ENCODE results near the gene CNTNAP5. TPM values are rescaled to one million over a fixed set of nuclear protein-coding genes. Genes with fewer than 3 reads are reported as not detected.

The CNTNAP5 gene
- total RNA-seq, 1 experiment from 2014 or later: 0.48 TPM

GRCh38 chr2:124874219-124874618, 849.1 kb downstream of the CNTNAP5 start:
- H3K4me1 ChIP-seq (ENCODE audit: insufficient read depth, low read length): no peaks in the 10 kb centered on the region
- peaks cover 0 to 3% of the 10 kb centered on the region in 2 experiments; a peak in 1 of 4 replicates for H3K4me1 Mint-ChIP-seq
- no peak overlapping the region; a peak in 1 of 7 replicates for H3K27ac Mint-ChIP-seq
- H3T11ph ChIP-seq (ENCODE audit: low read length): no peak overlapping the region
- H4K20me1 ChIP-seq (ENCODE audit: control insufficient read depth, insufficient read depth, insufficient read length): no peaks in the 10 kb centered on the region
- H2BK20ac ChIP-seq (ENCODE audit: low read depth, low read length, poor library complexity, severe bottlenecking): no peak overlapping the region
- H3K9me3 Mint-ChIP-seq: no peaks in the 10 kb centered on the region
- H3K79me1 ChIP-seq (ENCODE audit: insufficient read depth, low read depth, low read length, poor library complexity, severe bottlenecking): no peaks in the 10 kb centered on the region
- no peak overlapping the region for H3K23ac ChIP-seq (ENCODE audit: insufficient read length, low read depth, low read length)
- no peak overlapping the region for H2BK120ac ChIP-seq (ENCODE audit: low read depth, low read length, poor library complexity, severe bottlenecking)
- H2BK5ac ChIP-seq (ENCODE audit: insufficient read length, low read length): no peak overlapping the region
- H3K9ac ChIP-seq (ENCODE audit: extremely low read depth, insufficient read length, low read length): no peak overlapping the region
- no peaks in the 10 kb centered on the region for H3K79me2 ChIP-seq (ENCODE audit: insufficient read depth, low read length)
- no peak overlapping the region for H3K27ac ChIP-seq (ENCODE audit: insufficient read length, low read depth, low read length)
- H3K56ac ChIP-seq (ENCODE audit: insufficient read length, low read depth, low read length): no peak overlapping the region
- H3K27me3 Mint-ChIP-seq (ENCODE audit: low read depth): no peaks in the 10 kb centered on the region
- H3K9me3 ChIP-seq (ENCODE audit: control insufficient read depth, low read depth, low read length): no peaks in the 10 kb centered on the region
- H3K14ac ChIP-seq (ENCODE audit: insufficient read depth, low read length): no peak overlapping the region
- H2AFZ ChIP-seq (ENCODE audit: low read length): no peak overlapping the region
- H3K27me3 ChIP-seq (ENCODE audit: insufficient read depth, low read length): no peaks in the 10 kb centered on the region
- H2AK5ac ChIP-seq (ENCODE audit: insufficient read length, low read length): no peak overlapping the region
- H4K91ac ChIP-seq (ENCODE audit: insufficient read length, low read depth, low read length): no peak overlapping the region
- DNase-seq: no peak
- no peak for TF ChIP-seq CTCF (conservative IDR thresholded peaks at IDR 0.05)
- no peaks in the 10 kb centered on the region for H3K36me3 Mint-ChIP-seq (ENCODE audit: insufficient read depth in 1 of 3, low read depth in 3 of 3)
- no peak overlapping the region for H2BK12ac ChIP-seq (ENCODE audit: insufficient read length, low read depth, low read length)
- no peak overlapping the region for H3K4me2 ChIP-seq (ENCODE audit: insufficient read depth, insufficient read length, low read length)
- H4K5ac ChIP-seq (ENCODE audit: insufficient read length, low read depth, low read length): no peak overlapping the region
- H3K4ac ChIP-seq (ENCODE audit: low read depth, low read length): no peak overlapping the region
- no CpG with 5 or more reads among the region's 1 CpG for WGBS (ENCODE audit: extremely low coverage, insufficient read length, low lambda C conversion rate)
- no peak overlapping the region for H3K18ac ChIP-seq (ENCODE audit: insufficient read length, low read depth, low read length)
- H4K8ac ChIP-seq (replicated peaks; ENCODE audit: insufficient read length, low read depth, low read length): no peak overlapping the region
- no peak overlapping the region for H3K4me3 Mint-ChIP-seq
- H3K23me2 ChIP-seq (ENCODE audit: insufficient read length, low read depth, low read length, poor library complexity, severe bottlenecking): no peaks in the 10 kb centered on the region
- H2BK15ac ChIP-seq (ENCODE audit: low read depth, low read length): no peak overlapping the region
